ENCODE measurements around the gene HACD2. TPM values are rescaled to one million over a fixed set of nuclear protein-coding genes. Genes with fewer than 3 reads are reported as not detected.

The HACD2 gene
- total RNA-seq, 4 donors from 2014 or later = 24.9 to 51.6 (median 36.0) TPM

- WGBS, 2 donors = 68 to 69% methylated on average over 15 of the region's 15 CpGs
- H3K4me3 ChIP-seq = no peak overlapping the region
Measured at GRCh38 chr3:123476967-123477750, 107.7 kb downstream of the HACD2 start.

GRCh38 chr3:123475786-123476185 is 109.1 kb downstream of the HACD2 start:
- no peaks in the 10 kb centered on the region for H3K36me3 ChIP-seq

More at GRCh38 chr3:123476967-123477750, 107.7 kb downstream of the HACD2 start:
- DNase-seq (ENCODE audit: low spot score in 2 of 2) = no peak
- TF ChIP-seq CTCF (IDR thresholded peaks at IDR 0.05) (no peak), EP300 (IDR thresholded peaks at IDR 0.05) (no peak), POLR2A (IDR thresholded peaks at IDR 0.05) (no peak)
- H3K36me3 ChIP-seq = no peaks in the 10 kb centered on the region
- H3K4me1 ChIP-seq = no peaks in the 10 kb centered on the region
- no peaks in the 10 kb centered on the region for H3K27me3 ChIP-seq
- no peak overlapping the region for H3K27ac ChIP-seq
- H3K9me3 ChIP-seq = no peaks in the 10 kb centered on the region

GRCh38 chr3:123471106-123471505 is 113.7 kb downstream of the HACD2 start:
- no peak overlapping the region for H3K4me3 ChIP-seq
- TF ChIP-seq CTCF (IDR thresholded peaks at IDR 0.05) (no peak), POLR2A (IDR thresholded peaks at IDR 0.05) (no peak), EP300 (IDR thresholded peaks at IDR 0.05) (no peak)
- 85 to 93% methylated on average over 5 of the region's 5 CpGs for WGBS, 2 donors
- H3K9me3 ChIP-seq = no peaks in the 10 kb centered on the region
- no peak overlapping the region for H3K27ac ChIP-seq
- H3K4me1 ChIP-seq = no peaks in the 10 kb centered on the region
- no peak for DNase-seq (ENCODE audit: low spot score in 2 of 2)
- H3K27me3 ChIP-seq = no peaks in the 10 kb centered on the region
- no peaks in the 10 kb centered on the region for H3K36me3 ChIP-seq

More at GRCh38 chr3:123475786-123476185, 109.1 kb downstream of the HACD2 start:
- TF ChIP-seq POLR2A (IDR thresholded peaks at IDR 0.05) (no peak), CTCF (IDR thresholded peaks at IDR 0.05) (no peak), EP300 (IDR thresholded peaks at IDR 0.05) (no peak)
- Histone ChIP-seq H3K27ac (no peak overlapping the region), H3K4me1 (no peaks in the 10 kb centered on the region), H3K9me3 (no peaks in the 10 kb centered on the region), H3K27me3 (no peaks in the 10 kb centered on the region), H3K4me3 (no peak overlapping the region)
- 81 to 87% methylated on average over 7 of the region's 7 CpGs for WGBS, 2 donors
- no peak for DNase-seq (ENCODE audit: low spot score in 2 of 2)

GRCh38 chr3:123469323-123469995 is 115.4 kb downstream of the HACD2 start:
- no peak for TF ChIP-seq EP300 (IDR thresholded peaks at IDR 0.05)
- no peak for TF ChIP-seq POLR2A (IDR thresholded peaks at IDR 0.05)
- TF ChIP-seq CTCF (IDR thresholded peaks at IDR 0.05) = no peak
- Histone ChIP-seq H3K27ac (no peak overlapping the region), H3K4me3 (no peak overlapping the region), H3K36me3 (no peaks in the 10 kb centered on the region), H3K9me3 (no peaks in the 10 kb centered on the region), H3K27me3 (peaks cover 0 to 14% of the 10 kb centered on the region in 2 donors), H3K4me1 (no peaks in the 10 kb centered on the region)
- 65 to 77% methylated on average over 11 of the region's 11 CpGs for WGBS, 2 donors
- no peak for DNase-seq (ENCODE audit: low spot score in 2 of 2)

GRCh38 chr3:123467046-123467445 is 117.8 kb downstream of the HACD2 start:
- H3K4me1 ChIP-seq = no peaks in the 10 kb centered on the region
- no peaks in the 10 kb centered on the region for H3K9me3 ChIP-seq
- H3K27ac ChIP-seq = no peak overlapping the region
- peaks cover 0 to 14% of the 10 kb centered on the region in 2 donors for H3K27me3 ChIP-seq
- 50 to 58% methylated on average over 5 of the region's 5 CpGs for WGBS, 2 donors
- DNase-seq (ENCODE audit: low spot score in 2 of 2) = no peak
- TF ChIP-seq CTCF (IDR thresholded peaks at IDR 0.05) = no peak
- no peak for TF ChIP-seq POLR2A (IDR thresholded peaks at IDR 0.05)
- no peak for TF ChIP-seq EP300 (IDR thresholded peaks at IDR 0.05)
- no peaks in the 10 kb centered on the region for H3K36me3 ChIP-seq
- no peak overlapping the region for H3K4me3 ChIP-seq

Measured in tibial nerve (tissue), 4 donors.